Panc1 (cell line): ENCODE data around the gene ACP2.

Experiments
- POLR2AphosphoS5 ChIP-seq: IDR thresholded peaks from 2 replicates; pipeline ENCODE4 v1.6.1; 2012; ENCODE audit warnings: mild to moderate bottlenecking, low read depth, low read length, moderate library complexity
- TF ChIP-seq, protein P1 (sequence below): fragments of 450-650 bp; IDR thresholded peaks from 2 replicates; pipeline ENCODE4 v1.5.1; 2017; ENCODE audit warnings: mild to moderate bottlenecking

DNA sequence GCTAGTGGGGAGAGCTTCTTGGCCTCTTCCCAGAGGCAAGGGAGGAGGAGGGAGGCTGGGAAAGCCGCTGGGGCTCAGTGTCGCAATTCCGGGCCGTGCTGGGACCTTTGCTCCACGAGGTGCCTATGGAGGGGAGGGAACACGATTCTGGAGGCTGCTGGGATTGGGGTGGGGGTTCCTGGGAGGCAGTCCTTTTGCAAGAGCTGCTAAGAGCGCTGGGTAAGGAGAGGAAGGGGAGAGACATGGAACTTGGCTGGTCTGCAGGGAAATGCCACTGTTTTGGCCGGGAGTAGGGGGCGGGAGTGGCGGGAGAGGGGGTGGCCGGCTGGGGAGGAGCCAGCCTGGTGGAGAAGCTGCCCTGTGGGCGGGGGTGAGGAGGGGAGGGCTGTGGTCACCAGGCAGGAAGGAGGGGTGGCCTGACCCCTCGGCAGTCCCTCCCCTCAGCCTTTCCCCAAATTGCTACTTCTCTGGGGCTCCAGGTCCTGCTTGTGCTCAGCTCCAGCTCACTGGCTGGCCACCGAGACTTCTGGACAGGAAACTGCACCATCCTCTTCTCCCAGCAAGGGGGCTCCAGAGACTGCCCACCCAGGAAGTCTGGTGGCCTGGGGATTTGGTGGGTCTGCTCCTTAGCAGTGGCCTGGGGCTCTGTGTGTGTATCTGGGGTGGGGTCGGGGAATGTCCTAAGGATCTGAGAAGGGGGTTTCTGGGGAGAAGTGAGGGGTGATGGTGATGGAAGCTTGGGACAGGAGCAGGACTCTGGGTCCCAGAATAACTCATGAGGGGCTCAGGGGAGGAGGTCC, 9.1 kb upstream of the ACP2 start, which contains the start of gene NR1H3:
- TF ChIP-seq, protein P1, sequence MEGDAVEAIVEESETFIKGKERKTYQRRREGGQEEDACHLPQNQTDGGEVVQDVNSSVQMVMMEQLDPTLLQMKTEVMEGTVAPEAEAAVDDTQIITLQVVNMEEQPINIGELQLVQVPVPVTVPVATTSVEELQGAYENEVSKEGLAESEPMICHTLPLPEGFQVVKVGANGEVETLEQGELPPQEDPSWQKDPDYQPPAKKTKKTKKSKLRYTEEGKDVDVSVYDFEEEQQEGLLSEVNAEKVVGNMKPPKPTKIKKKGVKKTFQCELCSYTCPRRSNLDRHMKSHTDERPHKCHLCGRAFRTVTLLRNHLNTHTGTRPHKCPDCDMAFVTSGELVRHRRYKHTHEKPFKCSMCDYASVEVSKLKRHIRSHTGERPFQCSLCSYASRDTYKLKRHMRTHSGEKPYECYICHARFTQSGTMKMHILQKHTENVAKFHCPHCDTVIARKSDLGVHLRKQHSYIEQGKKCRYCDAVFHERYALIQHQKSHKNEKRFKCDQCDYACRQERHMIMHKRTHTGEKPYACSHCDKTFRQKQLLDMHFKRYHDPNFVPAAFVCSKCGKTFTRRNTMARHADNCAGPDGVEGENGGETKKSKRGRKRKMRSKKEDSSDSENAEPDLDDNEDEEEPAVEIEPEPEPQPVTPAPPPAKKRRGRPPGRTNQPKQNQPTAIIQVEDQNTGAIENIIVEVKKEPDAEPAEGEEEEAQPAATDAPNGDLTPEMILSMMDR, result peak; percentile 68
- no peak for TF ChIP-seq POLR2AphosphoS5
